ACC112 (cell line): Measurements from ENCODE around the gene BIN1.

Experiments
- H2AFZ ChIP-seq: fragments of 200-600 bp; sonication (generic); one replicate; pipeline ENCODE4 v1.6.0; 2017; ENCODE audit warnings: antibody characterized with exemption, low read length; ENCODE audit not compliant: unreplicated experiment
- H3K27ac ChIP-seq: fragments of 200-600 bp; sonication (generic); 2 replicates; pipeline ENCODE4 v1.5.1; 2014; ENCODE audit warnings: low read depth, mild to moderate bottlenecking, antibody characterized with exemption, low read length, moderate library complexity
- H3K27me3 ChIP-seq: fragments of 200-600 bp; sonication (generic); 2 replicates; pipeline ENCODE4 v1.6.1; 2014; ENCODE audit warnings: mild to moderate bottlenecking, antibody characterized with exemption, low read length, moderate library complexity, mixed read lengths; ENCODE audit not compliant: insufficient read depth
- H3K36me3 ChIP-seq: fragments of 200-600 bp; sonication (generic); 2 replicates; pipeline ENCODE4 v1.6.1; 2016; ENCODE audit warnings: mild to moderate bottlenecking, antibody characterized with exemption, low read length, moderate library complexity, mixed read lengths; ENCODE audit not compliant: insufficient read depth
- H3K4me1 ChIP-seq: fragments of 200-600 bp; sonication (generic); one replicate; pipeline ENCODE4 v1.6.1; 2016; ENCODE audit warnings: low read length, mixed read lengths; ENCODE audit not compliant: insufficient read depth, unreplicated experiment, control insufficient read depth
- H3K4me3 ChIP-seq: fragments of 200-600 bp; sonication (generic); 2 replicates; pipeline ENCODE4 v1.5.1; 2014; ENCODE audit warnings: mild to moderate bottlenecking, low read depth, low read length
- H3K79me2 ChIP-seq: fragments of 200-600 bp; sonication (generic); one replicate; pipeline ENCODE4 v1.6.0; 2016; ENCODE audit warnings: low read length; ENCODE audit not compliant: control insufficient read depth, unreplicated experiment, insufficient read depth

Gene BIN1

GRCh38 chr2:127104166-127104660 lies 2.7 kb downstream of the BIN1 start:
- no peaks in the 10 kb centered on the region for H3K27me3 ChIP-seq
- peaks cover 54% of the 10 kb centered on the region for H3K4me1 ChIP-seq
- peak overlapping the region; percentile 97 for H3K4me3 ChIP-seq
- H3K79me2 ChIP-seq = peaks cover 73% of the 10 kb centered on the region
- no peaks in the 10 kb centered on the region for H3K36me3 ChIP-seq
- no peak overlapping the region for H3K27ac ChIP-seq
- H2AFZ ChIP-seq = no peak overlapping the region

GRCh38 chr2:127103243-127104165 lies 3.5 kb downstream of the BIN1 start:
- Histone ChIP-seq H2AFZ (no peak overlapping the region), H3K36me3 (no peaks in the 10 kb centered on the region), H3K79me2 (peaks cover 80% of the 10 kb centered on the region), H3K27ac (no peak overlapping the region), H3K4me3 (no peak overlapping the region; the same call in 1 of the 2 replicates), H3K27me3 (no peaks in the 10 kb centered on the region), H3K4me1 (peaks cover 50% of the 10 kb centered on the region)

GRCh38 chr2:127102521-127103242 lies 4.3 kb downstream of the BIN1 start:
- Histone ChIP-seq H3K36me3 (no peaks in the 10 kb centered on the region), H3K4me3 (no peak overlapping the region), H3K4me1 (peaks cover 43% of the 10 kb centered on the region), H3K27me3 (no peaks in the 10 kb centered on the region), H3K79me2 (peaks cover 88% of the 10 kb centered on the region), H3K27ac (no peak overlapping the region), H2AFZ (no peak overlapping the region)

- Histone ChIP-seq H2AFZ (no peak overlapping the region), H3K27me3 (no peaks in the 10 kb centered on the region), H3K4me1 (peaks cover 42% of the 10 kb centered on the region), H3K36me3 (no peaks in the 10 kb centered on the region), H3K4me3 (no peak overlapping the region), H3K79me2 (peaks cover 96% of the 10 kb centered on the region), H3K27ac (no peak overlapping the region)
Measured at GRCh38 chr2:127101756-127102477, 5.0 kb downstream of the BIN1 start.

- no peak overlapping the region for H3K27ac ChIP-seq
- H3K4me3 ChIP-seq = no peak overlapping the region
- H3K36me3 ChIP-seq = no peaks in the 10 kb centered on the region
- H3K27me3 ChIP-seq = no peaks in the 10 kb centered on the region
- no peak overlapping the region for H2AFZ ChIP-seq
- H3K4me1 ChIP-seq = peaks cover 44% of the 10 kb centered on the region
- H3K79me2 ChIP-seq = peaks cover 95% of the 10 kb centered on the region
Measured at GRCh38 chr2:127101048-127101611, 5.8 kb downstream of the BIN1 start.

- no peak overlapping the region for H2AFZ ChIP-seq
- peaks cover 50% of the 10 kb centered on the region for H3K4me1 ChIP-seq
- no peaks in the 10 kb centered on the region for H3K27me3 ChIP-seq
- no peaks in the 10 kb centered on the region for H3K36me3 ChIP-seq
- peaks cover 95% of the 10 kb centered on the region for H3K79me2 ChIP-seq
- no peak overlapping the region for H3K4me3 ChIP-seq
- H3K27ac ChIP-seq = no peak overlapping the region
Measured at GRCh38 chr2:127100251-127101047, 6.5 kb downstream of the BIN1 start.

- Histone ChIP-seq H2AFZ (no peak overlapping the region), H3K4me3 (no peak overlapping the region), H3K27ac (no peak overlapping the region), H3K79me2 (peaks cover 92% of the 10 kb centered on the region), H3K27me3 (no peaks in the 10 kb centered on the region), H3K4me1 (peaks cover 51% of the 10 kb centered on the region), H3K36me3 (no peaks in the 10 kb centered on the region)
Measured at GRCh38 chr2:127098711-127099110, 8.2 kb downstream of the BIN1 start.

- Histone ChIP-seq H3K27ac (no peak overlapping the region), H3K4me1 (peaks cover 57% of the 10 kb centered on the region), H2AFZ (no peak overlapping the region), H3K79me2 (peaks cover 92% of the 10 kb centered on the region), H3K27me3 (no peaks in the 10 kb centered on the region), H3K4me3 (no peak overlapping the region), H3K36me3 (no peaks in the 10 kb centered on the region)
Measured at GRCh38 chr2:127097841-127098651, 8.9 kb downstream of the BIN1 start.

GRCh38 chr2:127097471-127097765 lies 9.5 kb downstream of the BIN1 start:
- no peak overlapping the region for H3K27ac ChIP-seq
- H3K79me2 ChIP-seq = peaks cover 92% of the 10 kb centered on the region
- no peak overlapping the region for H3K4me3 ChIP-seq
- no peak overlapping the region for H2AFZ ChIP-seq
- H3K4me1 ChIP-seq = peaks cover 57% of the 10 kb centered on the region
- H3K36me3 ChIP-seq = no peaks in the 10 kb centered on the region
- H3K27me3 ChIP-seq = no peaks in the 10 kb centered on the region
